Nephron (organoid): Measurements from ENCODE around the gene KCNMA1.

Source experiments
- H3K27ac Mint-ChIP-seq, 3 experiments: 2 replicates each; pipeline ENCODE4 v1.8.0; 2020; ENCODE audit warnings: mixed read lengths in 3 of 3, mild to moderate bottlenecking in 2 of 3, moderate library complexity in 1 of 3
- H3K27me3 Mint-ChIP-seq: 2 replicates; pipeline ENCODE4 v1.8.0; 2021; ENCODE audit warnings: low read depth, mild to moderate bottlenecking, moderate library complexity, mixed read lengths
- H3K36me3 Mint-ChIP-seq: 2 replicates; pipeline ENCODE4 v1.8.0; 2020; ENCODE audit warnings: low read depth, mixed read lengths
- H3K4me1 Mint-ChIP-seq: 2 replicates; pipeline ENCODE4 v1.8.0; 2020; ENCODE audit warnings: mixed read lengths
- H3K4me3 Mint-ChIP-seq, 3 experiments: 2 replicates each; pipeline ENCODE4 v1.8.0; 2020; ENCODE audit warnings: mild to moderate bottlenecking in 3 of 3, mixed read lengths in 3 of 3, moderate library complexity in 2 of 3
- H3K9me3 Mint-ChIP-seq: 2 replicates; pipeline ENCODE4 v1.8.0; 2020; ENCODE audit warnings: mixed read lengths
- TF ChIP-seq, protein P1 (sequence below), 3 experiments: fragments of 200-600 bp; sonication (generic); IDR thresholded peaks; one replicate each; pipeline ENCODE4 v1.5.0; 2021; ENCODE audit warnings: antibody characterized with exemption in 3 of 3; ENCODE audit not compliant: unreplicated experiment in 3 of 3

Gene KCNMA1

DNA sequence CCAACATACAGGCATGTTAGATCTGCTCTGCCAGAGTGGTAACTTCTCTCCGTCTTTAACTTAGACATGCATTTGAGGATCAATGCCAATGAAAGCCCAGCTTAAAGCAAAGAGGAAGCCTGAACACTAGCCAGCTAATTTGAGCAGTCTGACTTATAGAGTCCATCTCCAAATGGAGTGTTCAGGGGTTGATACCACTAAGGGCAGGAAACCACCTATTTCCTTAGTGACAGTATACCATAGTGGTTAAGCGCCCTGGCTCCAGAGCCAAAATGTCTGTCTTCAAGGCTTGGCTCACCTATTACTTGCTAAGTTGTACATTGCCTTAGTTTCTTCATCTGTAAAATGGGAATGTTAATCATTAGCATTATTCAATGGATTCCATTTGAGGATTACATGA lies 678.5 kb downstream of the KCNMA1 start:
- H3K4me1 Mint-ChIP-seq = peaks cover 16% of the 10 kb centered on the region
- peaks cover 3% of the 10 kb centered on the region for H3K27me3 Mint-ChIP-seq
- TF ChIP-seq, protein P1, sequence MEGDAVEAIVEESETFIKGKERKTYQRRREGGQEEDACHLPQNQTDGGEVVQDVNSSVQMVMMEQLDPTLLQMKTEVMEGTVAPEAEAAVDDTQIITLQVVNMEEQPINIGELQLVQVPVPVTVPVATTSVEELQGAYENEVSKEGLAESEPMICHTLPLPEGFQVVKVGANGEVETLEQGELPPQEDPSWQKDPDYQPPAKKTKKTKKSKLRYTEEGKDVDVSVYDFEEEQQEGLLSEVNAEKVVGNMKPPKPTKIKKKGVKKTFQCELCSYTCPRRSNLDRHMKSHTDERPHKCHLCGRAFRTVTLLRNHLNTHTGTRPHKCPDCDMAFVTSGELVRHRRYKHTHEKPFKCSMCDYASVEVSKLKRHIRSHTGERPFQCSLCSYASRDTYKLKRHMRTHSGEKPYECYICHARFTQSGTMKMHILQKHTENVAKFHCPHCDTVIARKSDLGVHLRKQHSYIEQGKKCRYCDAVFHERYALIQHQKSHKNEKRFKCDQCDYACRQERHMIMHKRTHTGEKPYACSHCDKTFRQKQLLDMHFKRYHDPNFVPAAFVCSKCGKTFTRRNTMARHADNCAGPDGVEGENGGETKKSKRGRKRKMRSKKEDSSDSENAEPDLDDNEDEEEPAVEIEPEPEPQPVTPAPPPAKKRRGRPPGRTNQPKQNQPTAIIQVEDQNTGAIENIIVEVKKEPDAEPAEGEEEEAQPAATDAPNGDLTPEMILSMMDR (IDR thresholded peaks at IDR 0.05; ENCODE audit: unreplicated experiment in 3 of 3) = no peak
- peaks cover 15% of the 10 kb centered on the region for H3K9me3 Mint-ChIP-seq
- H3K27ac Mint-ChIP-seq = no peak overlapping the region
- peaks cover 4% of the 10 kb centered on the region for H3K36me3 Mint-ChIP-seq
- H3K4me3 Mint-ChIP-seq = no peak overlapping the region

DNA sequence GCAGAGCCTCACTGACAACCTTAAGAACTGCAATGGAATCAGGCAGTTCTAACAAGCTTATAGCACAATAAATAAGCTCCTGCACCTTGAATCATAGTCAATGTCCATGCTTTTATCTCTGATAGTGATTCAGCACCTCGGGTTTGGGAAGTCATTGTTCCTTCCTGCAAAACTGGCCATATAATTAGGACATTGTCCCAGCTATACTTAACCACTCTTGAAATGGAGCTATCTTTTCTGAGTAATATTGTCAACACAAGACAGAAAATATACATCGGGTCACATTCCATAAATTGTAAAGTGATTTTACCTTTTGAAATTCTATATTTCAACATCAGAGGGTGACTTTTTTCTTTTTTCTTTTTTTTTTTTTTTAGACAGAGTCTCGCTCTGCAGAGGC lies 682.8 kb downstream of the KCNMA1 start:
- Mint-ChIP-seq H3K27me3 (no peaks in the 10 kb centered on the region), H3K27ac (no peak overlapping the region), H3K4me1 (peaks cover 8% of the 10 kb centered on the region), H3K4me3 (no peak overlapping the region), H3K36me3 (no peaks in the 10 kb centered on the region), H3K9me3 (peaks cover 2% of the 10 kb centered on the region)
- TF ChIP-seq, protein P1 (IDR thresholded peaks at IDR 0.05; ENCODE audit: unreplicated experiment in 3 of 3) = no peak

DNA sequence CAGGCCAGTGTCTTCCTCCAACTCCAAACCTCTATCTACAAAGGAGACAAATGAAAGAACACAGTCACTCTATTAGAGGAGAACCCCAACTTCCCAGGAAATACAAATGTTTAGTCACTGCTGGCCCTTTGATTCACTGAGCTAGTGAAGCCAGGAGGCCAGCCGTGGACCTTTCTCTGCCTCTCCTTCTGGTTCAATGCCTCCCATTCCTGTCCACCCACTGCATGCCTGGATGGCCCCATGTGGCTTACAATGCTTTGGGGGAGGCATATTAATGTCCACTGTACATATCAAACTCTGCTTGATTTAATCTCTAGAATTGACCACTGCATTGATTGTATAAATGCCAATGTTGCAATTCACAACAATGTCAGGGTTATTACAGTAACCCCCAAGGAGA lies 687.3 kb downstream of the KCNMA1 start:
- no peak overlapping the region for H3K4me3 Mint-ChIP-seq
- TF ChIP-seq, protein P1 (IDR thresholded peaks at IDR 0.05; ENCODE audit: unreplicated experiment in 3 of 3) = no peak
- no peaks in the 10 kb centered on the region for H3K36me3 Mint-ChIP-seq
- no peaks in the 10 kb centered on the region for H3K27me3 Mint-ChIP-seq
- no peaks in the 10 kb centered on the region for H3K9me3 Mint-ChIP-seq
- no peak overlapping the region for H3K27ac Mint-ChIP-seq
- no peaks in the 10 kb centered on the region for H3K4me1 Mint-ChIP-seq

DNA sequence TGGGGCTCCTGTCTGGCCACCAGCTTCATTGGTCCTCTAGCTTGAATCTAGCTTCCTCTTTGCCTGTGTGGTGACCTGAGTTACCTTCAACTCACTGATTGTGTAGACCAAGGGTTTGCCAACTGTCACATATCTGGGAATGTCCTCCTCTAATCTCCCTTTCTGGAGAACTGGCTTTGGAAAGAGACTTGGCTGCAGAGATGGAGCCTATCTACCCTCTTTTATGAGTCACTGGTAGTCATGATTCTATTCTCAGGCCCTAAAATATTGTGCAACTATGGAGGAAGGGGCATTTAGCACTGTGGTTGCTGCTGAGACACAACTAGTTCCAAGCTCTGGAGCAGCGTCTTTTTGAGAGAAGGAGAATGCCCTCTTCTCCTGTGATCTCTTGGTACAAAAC lies 691.3 kb downstream of the KCNMA1 start:
- Mint-ChIP-seq H3K9me3 (no peaks in the 10 kb centered on the region), H3K4me3 (no peak overlapping the region), H3K36me3 (no peaks in the 10 kb centered on the region), H3K27me3 (no peaks in the 10 kb centered on the region), H3K4me1 (peaks cover 7% of the 10 kb centered on the region), H3K27ac (no peak overlapping the region)
- TF ChIP-seq, protein P1 (IDR thresholded peaks at IDR 0.05; ENCODE audit: unreplicated experiment in 3 of 3) = no peak

DNA sequence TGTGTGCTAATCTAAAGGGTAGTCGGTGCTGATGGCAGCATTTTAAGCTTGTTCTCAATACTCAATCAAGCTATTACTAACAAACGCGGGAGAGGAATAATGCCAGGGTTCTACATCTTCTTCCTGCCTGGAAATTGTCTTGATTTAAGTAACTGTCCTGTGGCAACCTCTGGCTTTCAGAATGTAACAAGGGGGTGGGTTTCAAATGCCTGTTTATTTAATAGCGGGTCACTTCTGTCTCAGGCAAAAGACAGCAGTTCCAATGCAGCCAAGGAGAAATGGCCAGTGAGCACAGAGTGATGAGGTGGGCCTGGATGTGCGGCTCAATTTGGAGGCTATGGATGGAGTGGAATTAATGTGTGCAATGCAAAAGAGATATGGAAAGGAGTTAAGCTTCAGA lies 692.4 kb downstream of the KCNMA1 start:
- H3K36me3 Mint-ChIP-seq = no peaks in the 10 kb centered on the region
- TF ChIP-seq, protein P1 (IDR thresholded peaks at IDR 0.05; ENCODE audit: unreplicated experiment in 3 of 3) = no peak
- no peaks in the 10 kb centered on the region for H3K27me3 Mint-ChIP-seq
- no peak overlapping the region for H3K4me3 Mint-ChIP-seq
- H3K9me3 Mint-ChIP-seq = no peaks in the 10 kb centered on the region
- H3K4me1 Mint-ChIP-seq = peaks cover 11% of the 10 kb centered on the region
- H3K27ac Mint-ChIP-seq = no peak overlapping the region

DNA sequence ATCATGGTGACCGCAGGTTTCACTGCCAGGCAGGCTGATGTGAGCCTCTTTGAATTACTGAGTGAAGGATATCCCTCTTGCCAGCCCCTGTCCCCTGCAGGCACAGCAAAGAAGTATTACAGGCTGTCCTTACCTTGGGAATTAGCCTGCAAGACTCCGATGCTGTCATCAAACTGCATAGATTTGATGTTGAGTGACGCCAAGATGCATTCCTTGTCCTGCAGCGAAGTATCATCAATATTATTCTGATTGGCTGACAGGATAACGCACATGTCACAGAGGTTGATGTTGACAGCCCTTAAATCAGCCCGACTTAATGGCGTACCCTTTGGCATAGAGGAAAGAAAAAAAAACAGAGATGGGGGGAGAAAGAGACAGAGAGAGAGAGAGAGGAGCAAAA lies 693.0 kb downstream of the KCNMA1 start:
- H3K9me3 Mint-ChIP-seq = no peaks in the 10 kb centered on the region
- TF ChIP-seq, protein P1 (IDR thresholded peaks at IDR 0.05; ENCODE audit: unreplicated experiment in 3 of 3) = no peak

More for the DNA sequence above, 693.0 kb downstream of the KCNMA1 start:
- Mint-ChIP-seq H3K36me3 (no peaks in the 10 kb centered on the region), H3K27me3 (no peaks in the 10 kb centered on the region), H3K4me1 (peaks cover 16% of the 10 kb centered on the region), H3K27ac (no peak overlapping the region), H3K4me3 (no peak overlapping the region)
